ENCODE results near the gene LRRC1.

Gene LRRC1

DNA sequence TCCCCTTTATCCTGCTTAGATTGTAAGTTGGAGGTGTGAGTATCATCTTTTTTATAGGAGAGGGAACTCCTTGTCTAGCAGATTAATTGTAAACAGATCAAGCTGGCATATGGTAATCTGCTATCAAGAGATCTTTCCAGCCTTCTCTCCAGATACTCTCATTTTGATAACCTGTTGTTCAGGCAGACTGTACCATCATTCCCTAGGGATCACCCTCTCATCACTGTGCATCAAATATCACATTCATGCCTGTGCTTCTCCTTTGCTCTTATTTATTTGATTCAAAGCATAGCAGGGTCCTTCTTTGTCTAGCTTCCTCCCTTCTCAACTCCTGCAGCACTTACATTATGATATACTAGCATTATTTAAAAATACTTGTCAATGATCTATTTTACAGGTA lies 73.8 kb downstream of the LRRC1 start:
- H4K8ac ChIP-seq (ENCODE audit: low read depth, low read length): no peak overlapping the region
- H2BK15ac ChIP-seq (replicated peaks; ENCODE audit: low read depth): no peak overlapping the region
- H3K9ac ChIP-seq (ENCODE audit: low read length): no peak overlapping the region
- no peaks in the 10 kb centered on the region for H3K4me1 ChIP-seq (ENCODE audit: control insufficient read depth, low read depth, low read length)
- no peak for DNase-seq
- no peaks in the 10 kb centered on the region for H3K27me3 ChIP-seq (ENCODE audit: insufficient read depth, low read length, poor library complexity)
- H3K18ac ChIP-seq (ENCODE audit: low read length): no peak overlapping the region
- H3K27ac ChIP-seq (ENCODE audit: low read depth, low read length): no peak overlapping the region
- no peak overlapping the region for H3K56ac ChIP-seq (ENCODE audit: low read length)
- H2AK5ac ChIP-seq (ENCODE audit: low read length): no peak overlapping the region
- H4K5ac ChIP-seq (ENCODE audit: low read length): no peak overlapping the region
- no peak overlapping the region for H2BK120ac ChIP-seq (ENCODE audit: low read depth, low read length)
- no peak overlapping the region for H3K23ac ChIP-seq (ENCODE audit: low read length)
- H3K36me3 ChIP-seq (ENCODE audit: control insufficient read depth, insufficient read depth, low read length): no peaks in the 10 kb centered on the region
- no peaks in the 10 kb centered on the region for H3K79me1 ChIP-seq (ENCODE audit: low read length)
- H3K79me2 ChIP-seq (ENCODE audit: control insufficient read depth, insufficient read depth, low read length): no peaks in the 10 kb centered on the region
- no peak overlapping the region for H3K4ac ChIP-seq (ENCODE audit: low read depth, low read length)
- H2BK5ac ChIP-seq (ENCODE audit: low read length): no peak overlapping the region
- H3K4me3 ChIP-seq (ENCODE audit: low read length): no peak overlapping the region
- no peak overlapping the region for H3K4me2 ChIP-seq (ENCODE audit: low read length)

GRCh38 chr6:53869964-53870363 lies 75.2 kb downstream of the LRRC1 start:
- Histone ChIP-seq H3K9ac (ENCODE audit: low read length) (no peak overlapping the region), H3K23ac (ENCODE audit: low read length) (no peak overlapping the region), H3K4me1 (ENCODE audit: control insufficient read depth, low read depth, low read length) (no peaks in the 10 kb centered on the region), H3K4ac (ENCODE audit: low read depth, low read length) (no peak overlapping the region), H3K79me1 (ENCODE audit: low read length) (no peaks in the 10 kb centered on the region), H3K27me3 (ENCODE audit: insufficient read depth, low read length, poor library complexity) (no peaks in the 10 kb centered on the region), H2BK5ac (ENCODE audit: low read length) (no peak overlapping the region), H2AK5ac (ENCODE audit: low read length) (no peak overlapping the region), H2BK120ac (ENCODE audit: low read depth, low read length) (no peak overlapping the region), H2BK15ac (replicated peaks; ENCODE audit: low read depth) (no peak overlapping the region), H3K27ac (ENCODE audit: low read depth, low read length) (no peak overlapping the region), H3K4me2 (ENCODE audit: low read length) (no peak overlapping the region), H3K56ac (ENCODE audit: low read length) (no peak overlapping the region), H3K79me2 (ENCODE audit: control insufficient read depth, insufficient read depth, low read length) (no peaks in the 10 kb centered on the region), H3K4me3 (ENCODE audit: low read length) (no peak overlapping the region), H3K18ac (ENCODE audit: low read length) (no peak overlapping the region), H3K36me3 (ENCODE audit: control insufficient read depth, insufficient read depth, low read length) (no peaks in the 10 kb centered on the region), H4K5ac (ENCODE audit: low read length) (no peak overlapping the region), H4K8ac (ENCODE audit: low read depth, low read length) (no peak overlapping the region)
- no peak for DNase-seq
- no CpG with 5 or more reads among the region's 6 CpGs for WGBS (ENCODE audit: extremely low coverage, insufficient coverage, low lambda C conversion rate)

DNA sequence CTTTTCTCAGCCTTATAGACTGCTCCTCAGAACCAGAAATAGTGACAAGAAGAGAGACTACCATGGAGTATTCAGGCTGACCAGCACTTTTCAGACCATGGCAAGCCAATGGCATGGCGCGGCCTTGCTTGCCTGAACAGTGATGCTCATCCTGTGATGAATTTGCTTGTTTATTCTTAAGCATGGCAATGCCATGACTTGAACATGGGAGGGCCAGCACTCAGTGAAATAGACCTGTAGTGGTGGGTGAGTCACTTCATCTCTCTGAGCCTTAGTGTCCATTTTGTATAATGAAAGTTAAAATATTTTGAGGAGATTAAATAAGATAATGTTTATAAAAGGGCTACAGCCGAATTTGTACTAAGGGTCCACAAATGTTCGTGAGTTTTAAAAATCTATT lies 79.1 kb downstream of the LRRC1 start:
- Histone ChIP-seq H3K27ac (ENCODE audit: low read depth, low read length) (no peak overlapping the region), H3K18ac (ENCODE audit: low read length) (no peak overlapping the region), H2AK5ac (ENCODE audit: low read length) (no peak overlapping the region), H3K56ac (ENCODE audit: low read length) (no peak overlapping the region), H3K9ac (ENCODE audit: low read length) (no peak overlapping the region), H4K8ac (ENCODE audit: low read depth, low read length) (no peak overlapping the region), H3K4ac (ENCODE audit: low read depth, low read length) (no peak overlapping the region), H3K4me3 (ENCODE audit: low read length) (no peak overlapping the region), H3K23ac (ENCODE audit: low read length) (no peak overlapping the region), H3K36me3 (ENCODE audit: control insufficient read depth, insufficient read depth, low read length) (no peaks in the 10 kb centered on the region), H2BK5ac (ENCODE audit: low read length) (no peak overlapping the region), H2BK120ac (ENCODE audit: low read depth, low read length) (no peak overlapping the region), H4K5ac (ENCODE audit: low read length) (no peak overlapping the region), H3K4me2 (ENCODE audit: low read length) (no peak overlapping the region), H2BK15ac (replicated peaks; ENCODE audit: low read depth) (no peak overlapping the region), H3K79me1 (ENCODE audit: low read length) (no peaks in the 10 kb centered on the region), H3K4me1 (ENCODE audit: control insufficient read depth, low read depth, low read length) (no peaks in the 10 kb centered on the region), H3K27me3 (ENCODE audit: insufficient read depth, low read length, poor library complexity) (no peaks in the 10 kb centered on the region), H3K79me2 (ENCODE audit: control insufficient read depth, insufficient read depth, low read length) (no peaks in the 10 kb centered on the region)
- 100% methylated on average over 2 of the region's 4 CpGs for WGBS (ENCODE audit: extremely low coverage, insufficient coverage, low lambda C conversion rate)
- DNase-seq: no peak

- Histone ChIP-seq H3K27ac (ENCODE audit: low read depth, low read length) (no peak overlapping the region), H3K4me2 (ENCODE audit: low read length) (no peak overlapping the region), H3K56ac (ENCODE audit: low read length) (no peak overlapping the region), H3K18ac (ENCODE audit: low read length) (no peak overlapping the region), H3K27me3 (ENCODE audit: insufficient read depth, low read length, poor library complexity) (no peaks in the 10 kb centered on the region), H3K23ac (ENCODE audit: low read length) (no peak overlapping the region), H3K79me2 (ENCODE audit: control insufficient read depth, insufficient read depth, low read length) (no peaks in the 10 kb centered on the region), H2BK5ac (ENCODE audit: low read length) (no peak overlapping the region), H3K36me3 (ENCODE audit: control insufficient read depth, insufficient read depth, low read length) (no peaks in the 10 kb centered on the region), H3K4me3 (ENCODE audit: low read length) (no peak overlapping the region), H3K4me1 (ENCODE audit: control insufficient read depth, low read depth, low read length) (no peaks in the 10 kb centered on the region), H2AK5ac (ENCODE audit: low read length) (no peak overlapping the region), H3K9ac (ENCODE audit: low read length) (no peak overlapping the region), H2BK15ac (replicated peaks; ENCODE audit: low read depth) (no peak overlapping the region), H3K79me1 (ENCODE audit: low read length) (no peaks in the 10 kb centered on the region), H4K5ac (ENCODE audit: low read length) (no peak overlapping the region), H2BK120ac (ENCODE audit: low read depth, low read length) (no peak overlapping the region), H3K4ac (ENCODE audit: low read depth, low read length) (no peak overlapping the region), H4K8ac (ENCODE audit: low read depth, low read length) (no peak overlapping the region)
- WGBS (ENCODE audit: extremely low coverage, insufficient coverage, low lambda C conversion rate): no CpG with 5 or more reads among the region's 2 CpGs
- no peak for DNase-seq
Observed at GRCh38 chr6:53874964-53875363, 80.2 kb downstream of the LRRC1 start.

DNA sequence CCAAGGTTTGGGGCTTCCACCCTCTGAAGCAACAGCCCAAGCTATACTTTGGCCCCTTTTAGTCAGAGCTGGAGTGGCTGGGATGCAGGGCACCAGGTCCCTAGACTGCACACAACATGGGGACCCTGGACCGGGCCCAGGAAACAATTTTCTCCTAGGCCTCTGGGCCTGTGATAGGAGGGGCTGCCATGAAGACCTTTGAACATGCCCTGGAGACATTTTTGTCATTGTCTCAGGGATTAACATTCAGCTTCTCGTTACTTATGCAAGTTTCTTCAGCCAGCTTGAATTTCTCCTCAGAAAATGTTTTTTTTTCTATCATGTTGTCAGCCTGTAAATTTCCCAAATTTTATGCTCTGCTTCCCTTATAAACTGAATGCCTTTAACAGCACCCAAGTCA lies 82.3 kb downstream of the LRRC1 start:
- H2BK15ac ChIP-seq (replicated peaks; ENCODE audit: low read depth): no peak overlapping the region
- no peak overlapping the region for H3K56ac ChIP-seq (ENCODE audit: low read length)
- H3K79me1 ChIP-seq (ENCODE audit: low read length): no peaks in the 10 kb centered on the region
- H3K23ac ChIP-seq (ENCODE audit: low read length): no peak overlapping the region
- H2BK5ac ChIP-seq (ENCODE audit: low read length): no peak overlapping the region
- H3K9ac ChIP-seq (ENCODE audit: low read length): no peak overlapping the region
- no peak overlapping the region for H3K18ac ChIP-seq (ENCODE audit: low read length)
- H3K4me1 ChIP-seq (ENCODE audit: control insufficient read depth, low read depth, low read length): no peaks in the 10 kb centered on the region
- H3K27me3 ChIP-seq (ENCODE audit: insufficient read depth, low read length, poor library complexity): no peaks in the 10 kb centered on the region
- H2BK120ac ChIP-seq (ENCODE audit: low read depth, low read length): no peak overlapping the region
- H3K27ac ChIP-seq (ENCODE audit: low read depth, low read length): no peak overlapping the region
- no peak overlapping the region for H3K4me2 ChIP-seq (ENCODE audit: low read length)
- H2AK5ac ChIP-seq (ENCODE audit: low read length): no peak overlapping the region
- no peaks in the 10 kb centered on the region for H3K79me2 ChIP-seq (ENCODE audit: control insufficient read depth, insufficient read depth, low read length)
- no CpG with 5 or more reads among the region's 2 CpGs for WGBS (ENCODE audit: extremely low coverage, insufficient coverage, low lambda C conversion rate)
- DNase-seq: no peak
- H3K36me3 ChIP-seq (ENCODE audit: control insufficient read depth, insufficient read depth, low read length): no peaks in the 10 kb centered on the region
- no peak overlapping the region for H3K4me3 ChIP-seq (ENCODE audit: low read length)
- no peak overlapping the region for H4K8ac ChIP-seq (ENCODE audit: low read depth, low read length)
- H4K5ac ChIP-seq (ENCODE audit: low read length): no peak overlapping the region
- H3K4ac ChIP-seq (ENCODE audit: low read depth, low read length): no peak overlapping the region

GRCh38 chr6:53878808-53879207 lies 84.0 kb downstream of the LRRC1 start:
- Histone ChIP-seq H3K4me2 (ENCODE audit: low read length) (no peak overlapping the region), H3K4me3 (ENCODE audit: low read length) (no peak overlapping the region), H2BK120ac (ENCODE audit: low read depth, low read length) (no peak overlapping the region), H3K18ac (ENCODE audit: low read length) (no peak overlapping the region), H3K36me3 (ENCODE audit: control insufficient read depth, insufficient read depth, low read length) (no peaks in the 10 kb centered on the region), H2AK5ac (ENCODE audit: low read length) (no peak overlapping the region), H3K27me3 (ENCODE audit: insufficient read depth, low read length, poor library complexity) (no peaks in the 10 kb centered on the region), H4K5ac (ENCODE audit: low read length) (no peak overlapping the region), H2BK15ac (replicated peaks; ENCODE audit: low read depth) (no peak overlapping the region), H3K79me2 (ENCODE audit: control insufficient read depth, insufficient read depth, low read length) (no peaks in the 10 kb centered on the region), H3K23ac (ENCODE audit: low read length) (no peak overlapping the region), H3K27ac (ENCODE audit: low read depth, low read length) (no peak overlapping the region), H3K9ac (ENCODE audit: low read length) (no peak overlapping the region), H4K8ac (ENCODE audit: low read depth, low read length) (no peak overlapping the region), H3K4ac (ENCODE audit: low read depth, low read length) (no peak overlapping the region), H3K4me1 (ENCODE audit: control insufficient read depth, low read depth, low read length) (no peaks in the 10 kb centered on the region), H3K79me1 (ENCODE audit: low read length) (no peaks in the 10 kb centered on the region), H3K56ac (ENCODE audit: low read length) (no peak overlapping the region), H2BK5ac (ENCODE audit: low read length) (no peak overlapping the region)
- WGBS (ENCODE audit: extremely low coverage, insufficient coverage, low lambda C conversion rate): no CpG with 5 or more reads among the region's 2 CpGs
- peak; percentile 29 for DNase-seq

Measured in mesendoderm (in vitro differentiated cells).